IPS-NIHi11 (cell line): ENCODE results near the gene AP2S1.
A peak's percentile ranks its signal among the peaks of the same experiment; 100 is the strongest.
"Not testable (repeated sequence)": the region's sequence is repeated elsewhere in the genome, so short reads cannot be mapped to it uniquely, and the experiment has no call there.

Source experiments
- DNase-seq: peaks from one replicate; pipeline ENCODE4 v3.0.0; 2012; ENCODE audit warnings: mixed read lengths, low spot score

Gene AP2S1

GRCh38 chr19:46850228-46851203 lies at the start of gene AP2S1:
Gene AP2S1, minus strand, starts transcription at chr19:46850846. Its CDS starts 80 bp downstream, at chr19:46850766.
- DNase-seq = peak; percentile 91

GRCh38 chr19:46900341-46900740 lies 49.7 kb upstream of the AP2S1 start:
- DNase-seq = no peak

- DNase-seq = no peak
Observed at GRCh38 chr19:46898731-46899130, 48.1 kb upstream of the AP2S1 start.

- DNase-seq = no peak
Observed at GRCh38 chr19:46896076-46896794, 45.6 kb upstream of the AP2S1 start.

GRCh38 chr19:46892252-46893179 lies 41.9 kb upstream of the AP2S1 start:
- DNase-seq = no peak

- no peak for DNase-seq
Observed at GRCh38 chr19:46890423-46891170, 40.0 kb upstream of the AP2S1 start.

GRCh38 chr19:46887240-46887782 lies 36.7 kb upstream of the AP2S1 start:
- no peak for DNase-seq

GRCh38 chr19:46886546-46887239 lies 36.0 kb upstream of the AP2S1 start:
- no peak for DNase-seq

- DNase-seq = no peak
Observed at GRCh38 chr19:46885411-46885810, 34.8 kb upstream of the AP2S1 start.

GRCh38 chr19:46882751-46883150 lies 32.1 kb upstream of the AP2S1 start:
- not testable (repeated sequence) for DNase-seq

- no peak for DNase-seq
Observed at GRCh38 chr19:46882034-46882433, 31.4 kb upstream of the AP2S1 start.

- DNase-seq = no peak
Observed at GRCh38 chr19:46881092-46881491, 30.4 kb upstream of the AP2S1 start.

GRCh38 chr19:46880431-46880830 lies 29.8 kb upstream of the AP2S1 start:
- DNase-seq = no peak

GRCh38 chr19:46878613-46879375 lies 28.1 kb upstream of the AP2S1 start:
- no peak for DNase-seq

- no peak for DNase-seq
Observed at GRCh38 chr19:46875657-46876056, 25.0 kb upstream of the AP2S1 start.

GRCh38 chr19:46875234-46875633 lies 24.6 kb upstream of the AP2S1 start:
- no peak for DNase-seq

- no peak for DNase-seq
Observed at GRCh38 chr19:46872967-46873366, 22.3 kb upstream of the AP2S1 start.

- not testable (repeated sequence) for DNase-seq
Observed at GRCh38 chr19:46871173-46871572, 20.5 kb upstream of the AP2S1 start.

GRCh38 chr19:46868025-46868802 lies 17.6 kb upstream of the AP2S1 start:
- DNase-seq = no peak
